ENCODE measurements around the gene TBC1D4. TPM values are rescaled to one million over a fixed set of nuclear protein-coding genes. Genes with fewer than 3 reads are reported as not detected.

TBC1D4 gene
- total and polyA plus RNA-seq, 7 donors = 5.4 to 15.0 (median 7.8) TPM

DNA sequence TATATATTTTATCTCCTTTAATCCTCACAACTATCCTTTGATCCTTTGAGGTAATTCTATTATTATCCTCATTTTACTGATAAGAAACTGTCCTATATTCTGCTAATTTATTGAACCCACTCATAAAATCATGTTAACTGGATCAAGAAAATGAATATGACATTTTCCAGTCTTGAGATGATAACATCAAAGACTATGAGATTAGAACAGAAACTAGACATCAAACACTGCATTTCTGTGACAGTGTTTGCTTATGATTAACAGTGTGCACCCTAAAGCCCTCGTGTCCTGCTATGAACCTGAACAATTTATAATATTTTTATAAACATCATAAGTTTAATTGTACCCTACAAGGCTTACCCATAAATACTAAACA, 96.3 kb downstream of the TBC1D4 start:
- Histone ChIP-seq H3K4me1 (no peaks in the 10 kb centered on the region), H3K36me3 (no peaks in the 10 kb centered on the region), H3K4me3 (no peak overlapping the region), H3K27me3 (no peaks in the 10 kb centered on the region), H3K9me3 (no peaks in the 10 kb centered on the region), H3K27ac (no peak overlapping the region)
- intact Hi-C loops (cut with DNase I) = no loop called here
- DNase-seq = no peak
- WGBS, 2 donors = 25 to 45% methylated on average over 1 of the region's 1 CpG
- no peak for TF ChIP-seq EP300 (IDR thresholded peaks at IDR 0.05)
- TF ChIP-seq POLR2A (IDR thresholded peaks at IDR 0.05) = no peak
- no peak for TF ChIP-seq POLR2AphosphoS5 (IDR thresholded peaks at IDR 0.05)
- TF ChIP-seq, protein P1, sequence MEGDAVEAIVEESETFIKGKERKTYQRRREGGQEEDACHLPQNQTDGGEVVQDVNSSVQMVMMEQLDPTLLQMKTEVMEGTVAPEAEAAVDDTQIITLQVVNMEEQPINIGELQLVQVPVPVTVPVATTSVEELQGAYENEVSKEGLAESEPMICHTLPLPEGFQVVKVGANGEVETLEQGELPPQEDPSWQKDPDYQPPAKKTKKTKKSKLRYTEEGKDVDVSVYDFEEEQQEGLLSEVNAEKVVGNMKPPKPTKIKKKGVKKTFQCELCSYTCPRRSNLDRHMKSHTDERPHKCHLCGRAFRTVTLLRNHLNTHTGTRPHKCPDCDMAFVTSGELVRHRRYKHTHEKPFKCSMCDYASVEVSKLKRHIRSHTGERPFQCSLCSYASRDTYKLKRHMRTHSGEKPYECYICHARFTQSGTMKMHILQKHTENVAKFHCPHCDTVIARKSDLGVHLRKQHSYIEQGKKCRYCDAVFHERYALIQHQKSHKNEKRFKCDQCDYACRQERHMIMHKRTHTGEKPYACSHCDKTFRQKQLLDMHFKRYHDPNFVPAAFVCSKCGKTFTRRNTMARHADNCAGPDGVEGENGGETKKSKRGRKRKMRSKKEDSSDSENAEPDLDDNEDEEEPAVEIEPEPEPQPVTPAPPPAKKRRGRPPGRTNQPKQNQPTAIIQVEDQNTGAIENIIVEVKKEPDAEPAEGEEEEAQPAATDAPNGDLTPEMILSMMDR (IDR thresholded peaks at IDR 0.05) = no peak

DNA sequence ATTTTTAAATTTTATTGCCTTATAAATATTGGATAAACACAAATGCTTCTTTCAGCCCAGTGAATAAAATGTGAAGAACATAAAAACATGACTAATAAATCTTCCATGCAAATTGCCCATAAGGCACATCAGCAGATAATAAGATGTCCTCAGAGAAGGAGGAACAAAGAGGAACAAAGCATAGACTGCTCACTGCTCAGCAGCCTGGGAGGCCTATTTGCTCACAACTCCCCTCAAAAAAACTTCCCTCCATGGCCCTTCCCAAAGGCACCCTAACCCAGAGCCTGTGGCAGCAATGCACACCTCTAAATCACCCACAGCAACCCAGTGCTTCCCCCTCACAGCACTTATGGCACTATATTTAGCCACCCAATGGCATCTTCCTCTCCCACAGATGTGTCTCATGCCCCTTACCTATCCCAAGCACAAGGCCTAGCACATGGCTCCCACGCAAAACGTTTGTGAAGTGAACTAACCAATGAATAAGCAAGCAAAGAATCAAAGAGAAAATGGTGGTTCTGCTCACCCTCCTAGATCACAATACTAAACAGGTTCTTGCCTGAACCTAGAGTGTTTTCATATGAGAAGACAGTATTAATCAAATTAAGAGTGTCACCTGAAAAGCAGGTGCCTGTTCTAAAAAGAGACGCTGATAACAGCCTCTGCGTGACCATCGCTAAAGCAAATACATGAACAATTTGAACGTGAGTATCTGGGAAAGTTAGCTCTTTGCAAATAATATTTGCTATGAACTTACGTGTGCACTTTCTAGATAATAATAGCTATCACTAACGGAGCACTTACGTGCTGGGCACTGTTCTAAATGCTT, 96.9 kb downstream of the TBC1D4 start:
- H3K4me3 ChIP-seq = no peak overlapping the region
- no peak overlapping the region for H3K27ac ChIP-seq
- no peaks in the 10 kb centered on the region for H3K9me3 ChIP-seq
- DNase-seq = no peak
- 76 to 81% methylated on average over 9 of the region's 9 CpGs for WGBS, 2 donors
- intact Hi-C loops (cut with DNase I) = no loop called here
- no peaks in the 10 kb centered on the region for H3K27me3 ChIP-seq
- H3K4me1 ChIP-seq = no peaks in the 10 kb centered on the region
- no peaks in the 10 kb centered on the region for H3K36me3 ChIP-seq
- no peak for TF ChIP-seq POLR2AphosphoS5 (IDR thresholded peaks at IDR 0.05)
- TF ChIP-seq EP300 (IDR thresholded peaks at IDR 0.05) = no peak
- TF ChIP-seq, protein P1 (IDR thresholded peaks at IDR 0.05) = no peak
- TF ChIP-seq POLR2A (IDR thresholded peaks at IDR 0.05) = no peak

DNA sequence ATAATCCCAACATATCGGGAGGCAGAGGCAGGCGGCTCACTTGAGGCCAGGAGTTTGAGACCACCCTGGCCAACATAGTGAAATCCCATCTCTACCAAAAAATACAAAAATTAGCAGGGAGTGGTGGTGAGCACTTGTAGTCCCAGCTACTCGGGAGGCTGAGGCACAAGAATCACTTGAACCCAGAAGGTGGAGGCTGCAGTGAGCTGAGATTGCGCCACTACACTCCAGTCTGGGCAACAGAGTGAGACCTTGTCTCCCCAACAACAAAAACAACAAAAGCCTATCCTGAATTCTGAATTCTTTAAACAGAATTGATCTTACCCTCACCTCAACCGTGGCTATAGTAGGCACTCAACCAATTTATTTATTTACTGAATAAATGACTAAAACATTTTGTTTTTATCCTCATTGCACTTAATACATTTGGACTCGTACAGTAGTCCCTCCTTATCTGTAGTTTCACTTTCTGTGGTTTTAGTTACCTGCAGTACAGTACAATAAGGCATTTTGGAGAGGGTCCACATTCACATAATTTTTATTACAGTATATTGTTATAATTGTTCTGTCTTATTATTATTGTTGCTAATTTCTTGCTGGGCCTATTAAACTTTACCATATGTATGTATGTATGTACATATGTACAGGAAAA, 98.8 kb downstream of the TBC1D4 start:
- 76 to 87% methylated on average over 6 of the region's 6 CpGs for WGBS, 2 donors
- no peak for DNase-seq
- H3K27me3 ChIP-seq = no peaks in the 10 kb centered on the region
- H3K27ac ChIP-seq = no peak overlapping the region
- no peaks in the 10 kb centered on the region for H3K36me3 ChIP-seq
- TF ChIP-seq POLR2A (IDR thresholded peaks at IDR 0.05) = no peak
- no peak overlapping the region for H3K4me3 ChIP-seq
- intact Hi-C loops (cut with DNase I) = no loop called here
- H3K4me1 ChIP-seq = no peaks in the 10 kb centered on the region
- H3K9me3 ChIP-seq = no peaks in the 10 kb centered on the region

DNA sequence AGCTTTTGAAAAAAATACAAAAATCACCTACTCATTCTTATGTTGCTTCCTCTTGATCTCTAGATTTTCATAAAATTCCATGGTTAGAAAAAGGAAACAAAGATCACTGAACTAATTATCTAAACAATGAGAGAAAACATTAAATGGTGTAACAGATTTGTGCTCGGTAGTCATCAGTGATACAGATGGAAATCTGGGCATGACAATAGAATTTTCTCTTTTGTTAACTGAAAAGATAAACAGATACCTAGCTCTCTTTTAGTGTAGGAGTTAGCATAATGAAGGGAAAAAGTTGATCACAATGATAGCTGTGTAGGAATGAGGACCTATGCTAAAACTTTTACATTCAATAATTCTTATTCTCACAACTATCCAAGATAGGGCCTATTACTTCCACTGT, 103.7 kb downstream of the TBC1D4 start:
- H3K27me3 ChIP-seq = no peaks in the 10 kb centered on the region
- WGBS, 2 donors = 86 to 95% methylated on average over 1 of the region's 1 CpG
- DNase-seq = no peak
- H3K4me3 ChIP-seq = no peak overlapping the region
- intact Hi-C loops (cut with DNase I) = no loop called here
- no peaks in the 10 kb centered on the region for H3K4me1 ChIP-seq
- H3K9me3 ChIP-seq = no peaks in the 10 kb centered on the region
- no peak overlapping the region for H3K27ac ChIP-seq
- no peaks in the 10 kb centered on the region for H3K36me3 ChIP-seq
- TF ChIP-seq, protein P1 (IDR thresholded peaks at IDR 0.05) = no peak
- no peak for TF ChIP-seq POLR2AphosphoS5 (IDR thresholded peaks at IDR 0.05)
- no peak for TF ChIP-seq EP300 (IDR thresholded peaks at IDR 0.05)
- TF ChIP-seq POLR2A (IDR thresholded peaks at IDR 0.05) = no peak

DNA sequence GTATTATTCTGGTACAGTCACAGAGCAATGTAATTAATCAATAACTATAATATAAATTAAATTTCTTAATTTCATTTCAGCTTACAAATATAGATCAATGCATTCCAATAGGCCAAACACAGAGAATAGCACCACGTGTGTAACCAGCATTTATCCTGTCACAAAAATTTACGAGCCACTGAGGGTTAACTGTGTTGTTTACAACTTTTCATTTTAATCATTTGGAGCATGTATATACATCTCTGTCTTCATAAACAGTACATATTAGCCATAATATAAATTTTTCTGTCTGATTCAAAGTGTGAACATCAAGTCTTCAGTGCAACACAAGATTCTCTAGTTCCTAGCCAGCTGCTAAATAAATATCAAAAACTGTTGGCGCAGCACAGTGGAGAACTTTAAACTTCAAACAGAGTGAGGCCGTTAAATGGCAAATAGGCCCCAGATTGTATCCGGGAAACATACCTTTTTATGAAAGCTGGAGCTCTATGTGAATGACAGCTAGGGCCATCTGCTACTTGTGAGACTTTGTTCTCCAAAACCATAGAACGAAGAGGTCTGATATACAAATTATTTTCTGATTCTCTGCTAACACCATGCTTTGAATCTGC, 105.1 kb downstream of the TBC1D4 start:
- Histone ChIP-seq H3K27me3 (no peaks in the 10 kb centered on the region), H3K27ac (no peak overlapping the region), H3K36me3 (no peaks in the 10 kb centered on the region), H3K4me1 (peaks cover 0 to 7% (median 0%) of the 10 kb centered on the region in 4 donors), H3K4me3 (no peak overlapping the region), H3K9me3 (no peaks in the 10 kb centered on the region)
- no peak for DNase-seq
- intact Hi-C loops (cut with DNase I) = no loop called here
- TF ChIP-seq, protein P1 (IDR thresholded peaks at IDR 0.05) = no peak
- no peak for TF ChIP-seq POLR2A (IDR thresholded peaks at IDR 0.05)
- no peak for TF ChIP-seq EP300 (IDR thresholded peaks at IDR 0.05)
- TF ChIP-seq POLR2AphosphoS5 (IDR thresholded peaks at IDR 0.05) = no peak
- WGBS, 2 donors = 47 to 69% methylated on average over 6 of the region's 6 CpGs
